ENCODE measurements around the gene APP.
A peak's percentile ranks its signal among the peaks of the same experiment; 100 is the strongest.

APP gene

DNA sequence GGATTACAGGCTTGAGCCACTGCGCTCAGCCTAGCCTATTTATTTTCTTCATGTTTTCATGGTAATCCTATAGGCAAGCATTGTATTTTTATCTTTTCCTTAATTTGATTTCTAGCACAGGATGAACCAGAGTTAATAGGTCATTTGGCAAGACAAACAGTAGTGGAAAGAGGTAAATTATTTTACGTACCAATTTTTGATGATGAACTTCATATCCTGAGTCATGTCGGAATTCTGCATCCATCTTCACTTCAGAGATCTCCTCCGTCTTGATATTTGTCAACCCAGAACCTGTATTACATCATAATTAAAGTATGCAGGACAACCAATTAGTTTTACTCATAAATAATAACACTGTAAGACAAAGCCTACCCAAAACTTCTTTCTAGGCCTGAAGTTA lies 273.2 kb downstream of the APP start:
- H3K27ac ChIP-seq (ENCODE audit: low read depth, low read length), result no peak overlapping the region
- H2AFZ ChIP-seq (ENCODE audit: low read depth, low read length, severe bottlenecking), result no peak overlapping the region
- no peak overlapping the region for H3K9ac ChIP-seq (ENCODE audit: low read length)
- H3K9me2 ChIP-seq (replicated peaks; ENCODE audit: insufficient read depth, low read length), result no peaks in the 10 kb centered on the region
- TF ChIP-seq, protein P1, sequence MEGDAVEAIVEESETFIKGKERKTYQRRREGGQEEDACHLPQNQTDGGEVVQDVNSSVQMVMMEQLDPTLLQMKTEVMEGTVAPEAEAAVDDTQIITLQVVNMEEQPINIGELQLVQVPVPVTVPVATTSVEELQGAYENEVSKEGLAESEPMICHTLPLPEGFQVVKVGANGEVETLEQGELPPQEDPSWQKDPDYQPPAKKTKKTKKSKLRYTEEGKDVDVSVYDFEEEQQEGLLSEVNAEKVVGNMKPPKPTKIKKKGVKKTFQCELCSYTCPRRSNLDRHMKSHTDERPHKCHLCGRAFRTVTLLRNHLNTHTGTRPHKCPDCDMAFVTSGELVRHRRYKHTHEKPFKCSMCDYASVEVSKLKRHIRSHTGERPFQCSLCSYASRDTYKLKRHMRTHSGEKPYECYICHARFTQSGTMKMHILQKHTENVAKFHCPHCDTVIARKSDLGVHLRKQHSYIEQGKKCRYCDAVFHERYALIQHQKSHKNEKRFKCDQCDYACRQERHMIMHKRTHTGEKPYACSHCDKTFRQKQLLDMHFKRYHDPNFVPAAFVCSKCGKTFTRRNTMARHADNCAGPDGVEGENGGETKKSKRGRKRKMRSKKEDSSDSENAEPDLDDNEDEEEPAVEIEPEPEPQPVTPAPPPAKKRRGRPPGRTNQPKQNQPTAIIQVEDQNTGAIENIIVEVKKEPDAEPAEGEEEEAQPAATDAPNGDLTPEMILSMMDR (IDR thresholded peaks at IDR 0.05; ENCODE audit: insufficient read depth, low read length, poor library complexity, severe bottlenecking), result no peak
- no peak for TF ChIP-seq EZH2phosphoT487 (conservative IDR thresholded peaks at IDR 0.05; ENCODE audit: low read length)
- H3K36me3 ChIP-seq (ENCODE audit: low read length), result no peaks in the 10 kb centered on the region
- H3F3A ChIP-seq (ENCODE audit: insufficient read depth), result no peaks in the 10 kb centered on the region; the same call in 1 of the 2 replicates
- H3K79me2 ChIP-seq (ENCODE audit: insufficient read depth, low read length), result no peaks in the 10 kb centered on the region
- no peaks in the 10 kb centered on the region for H3K9me3 ChIP-seq (ENCODE audit: insufficient read depth, low read length)
- no peak overlapping the region for H3K4me3 ChIP-seq (ENCODE audit: insufficient read depth, low read length, poor library complexity, severe bottlenecking)
- H4K20me1 ChIP-seq (ENCODE audit: low read depth, low read length), result no peaks in the 10 kb centered on the region
- no peaks in the 10 kb centered on the region for H3K27me3 ChIP-seq (ENCODE audit: low read length)
- H3K4me2 ChIP-seq (ENCODE audit: low read depth, low read length, poor library complexity, severe bottlenecking), result no peak overlapping the region

GRCh38 chr21:25896501-25897056 lies 274.0 kb downstream of the APP start:
- Histone ChIP-seq H3K27ac (ENCODE audit: low read depth, low read length) (no peak overlapping the region), H2AFZ (ENCODE audit: low read depth, low read length, severe bottlenecking) (no peak overlapping the region), H4K20me1 (ENCODE audit: low read depth, low read length) (no peaks in the 10 kb centered on the region), H3K9me2 (replicated peaks; ENCODE audit: insufficient read depth, low read length) (no peaks in the 10 kb centered on the region), H3K79me2 (ENCODE audit: insufficient read depth, low read length) (no peaks in the 10 kb centered on the region), H3K36me3 (ENCODE audit: low read length) (no peaks in the 10 kb centered on the region), H3K27me3 (ENCODE audit: low read length) (no peaks in the 10 kb centered on the region), H3F3A (ENCODE audit: insufficient read depth) (no peaks in the 10 kb centered on the region; the same call in 1 of the 2 replicates), H3K4me3 (ENCODE audit: insufficient read depth, low read length, poor library complexity, severe bottlenecking) (no peak overlapping the region), H3K9me3 (ENCODE audit: insufficient read depth, low read length) (no peaks in the 10 kb centered on the region), H3K4me2 (ENCODE audit: low read depth, low read length, poor library complexity, severe bottlenecking) (no peak overlapping the region), H3K9ac (ENCODE audit: low read length) (no peak overlapping the region)
- TF ChIP-seq, protein P1 (IDR thresholded peaks at IDR 0.05; ENCODE audit: insufficient read depth, low read length, poor library complexity, severe bottlenecking), result no peak
- no peak for TF ChIP-seq EZH2phosphoT487 (conservative IDR thresholded peaks at IDR 0.05; ENCODE audit: low read length)

DNA sequence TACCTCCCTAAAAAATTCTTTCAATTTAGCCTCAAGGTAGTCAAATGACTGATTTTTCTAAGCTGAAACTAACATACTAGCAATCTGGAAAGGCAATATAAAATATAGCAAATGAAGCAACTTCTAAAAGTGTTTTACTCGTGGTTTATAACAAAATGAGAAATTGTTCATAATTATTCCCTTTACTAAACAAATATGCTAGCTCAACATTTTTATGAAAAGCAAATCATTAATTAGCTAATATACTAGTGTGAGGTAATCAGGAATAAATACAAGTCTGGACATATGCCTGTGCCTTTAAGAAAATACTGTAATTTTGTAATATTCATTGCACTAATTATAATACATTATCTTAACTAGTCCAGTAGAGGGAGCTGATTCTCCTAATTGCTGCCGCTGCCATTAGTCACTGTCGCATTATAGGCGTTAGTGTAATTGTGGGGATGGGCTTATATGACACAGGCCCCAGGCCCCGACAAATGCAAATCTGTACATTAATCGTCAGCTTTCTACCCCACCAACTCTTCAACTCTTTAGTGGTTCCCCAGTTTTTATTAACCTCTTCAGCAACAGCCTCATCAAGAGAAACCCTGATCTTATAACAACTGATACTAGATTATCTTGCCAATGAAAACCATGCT lies 274.9 kb downstream of the APP start:
- no peaks in the 10 kb centered on the region for H4K20me1 ChIP-seq (ENCODE audit: low read depth, low read length)
- no peak overlapping the region for H3K4me3 ChIP-seq (ENCODE audit: insufficient read depth, low read length, poor library complexity, severe bottlenecking)
- H3K79me2 ChIP-seq (ENCODE audit: insufficient read depth, low read length), result no peaks in the 10 kb centered on the region
- no peak overlapping the region for H3K9ac ChIP-seq (ENCODE audit: low read length)
- H3K27ac ChIP-seq (ENCODE audit: low read depth, low read length), result no peak overlapping the region
- H3K9me3 ChIP-seq (ENCODE audit: insufficient read depth, low read length), result no peaks in the 10 kb centered on the region
- H3F3A ChIP-seq (ENCODE audit: insufficient read depth), result no peaks in the 10 kb centered on the region; the same call in 1 of the 2 replicates
- TF ChIP-seq, protein P1 (IDR thresholded peaks at IDR 0.05; ENCODE audit: insufficient read depth, low read length, poor library complexity, severe bottlenecking), result peak; percentile 53
- TF ChIP-seq EZH2phosphoT487 (conservative IDR thresholded peaks at IDR 0.05; ENCODE audit: low read length), result no peak
- no peaks in the 10 kb centered on the region for H3K9me2 ChIP-seq (replicated peaks; ENCODE audit: insufficient read depth, low read length)
- no peak overlapping the region for H2AFZ ChIP-seq (ENCODE audit: low read depth, low read length, severe bottlenecking)
- no peaks in the 10 kb centered on the region for H3K36me3 ChIP-seq (ENCODE audit: low read length)
- no peaks in the 10 kb centered on the region for H3K27me3 ChIP-seq (ENCODE audit: low read length)
- H3K4me2 ChIP-seq (ENCODE audit: low read depth, low read length, poor library complexity, severe bottlenecking), result no peak overlapping the region
